CD4-positive, alpha-beta T cell treated with Interleukin-10 for 1 hour (primary cell): Measurements from ENCODE around the gene APC2.
"Not testable (repeated sequence)": the region's sequence is repeated elsewhere in the genome, so short reads cannot be mapped to it uniquely, and the experiment has no call there.

Experiments
- DNase-seq: peaks from one replicate; pipeline ENCODE4 v3.0.0-alpha.2; 2020

Gene APC2

GRCh38 chr19:1514986-1515721 lies 65.2 kb downstream of the APC2 start:
- DNase-seq: no peak

GRCh38 chr19:1516395-1516753 lies 66.5 kb downstream of the APC2 start:
- no peak for DNase-seq

GRCh38 chr19:1518471-1518870 lies 68.5 kb downstream of the APC2 start:
- DNase-seq: no peak

- not testable (repeated sequence) for DNase-seq
These were observed 69.9 kb downstream of the APC2 start for GRCh38 chr19:1519802-1520201.

GRCh38 chr19:1520203-1520780 lies 70.4 kb downstream of the APC2 start:
- DNase-seq: no peak

GRCh38 chr19:1521636-1522035 lies 71.7 kb downstream of the APC2 start:
- DNase-seq: no peak

- DNase-seq: no peak
These were observed 72.1 kb downstream of the APC2 start for GRCh38 chr19:1522061-1522460.

- no peak for DNase-seq
These were observed 72.9 kb downstream of the APC2 start for GRCh38 chr19:1522838-1523237.
